NT2/D1 (cell line): ENCODE results near the gene RHO.

ENCODE experiments used
- SUZ12 ChIP-seq: IDR thresholded peaks from 2 replicates; pipeline ENCODE4 v1.6.1; 2011; ENCODE audit not compliant: insufficient read length, insufficient read depth; ENCODE audit errors: extremely low read depth
- ZNF274 ChIP-seq: IDR thresholded peaks from 2 replicates; pipeline ENCODE4 v1.6.1; 2011; ENCODE audit warnings: mild to moderate bottlenecking, low read depth, low read length

DNA sequence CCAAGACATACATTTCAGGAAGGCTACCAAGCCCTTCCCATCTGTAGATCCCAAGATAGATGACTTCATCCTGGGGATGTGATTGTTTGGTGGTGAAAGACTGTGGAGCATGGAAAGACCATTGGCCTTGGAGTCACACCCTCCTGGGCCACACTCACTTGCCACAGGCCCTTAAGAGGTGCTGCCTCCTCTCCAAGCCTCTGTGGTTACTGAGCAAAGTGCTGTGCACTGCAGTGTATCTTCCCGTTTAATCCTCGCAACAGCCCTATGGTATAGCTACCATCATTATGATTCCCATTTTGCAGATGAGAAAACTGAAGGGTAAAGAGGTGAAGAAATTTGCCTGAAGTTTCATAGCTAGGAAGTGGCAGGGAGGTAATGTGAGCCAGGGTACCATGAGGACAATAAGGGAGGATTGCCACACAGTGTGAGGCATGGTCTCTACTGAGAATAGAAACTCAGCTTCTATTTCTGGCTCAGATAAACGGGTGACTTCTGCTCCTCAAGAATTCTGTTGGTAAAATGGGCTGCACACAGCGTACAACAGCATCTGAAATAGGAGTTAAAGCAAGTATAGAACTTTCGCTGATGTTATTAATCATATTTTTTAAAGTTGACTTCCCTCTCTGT lies 23.9 kb upstream of the RHO start:
- no peak for TF ChIP-seq ZNF274
- no peak for TF ChIP-seq SUZ12
